ENCODE data around the gene MAD2L2.

The MAD2L2 gene

DNA sequence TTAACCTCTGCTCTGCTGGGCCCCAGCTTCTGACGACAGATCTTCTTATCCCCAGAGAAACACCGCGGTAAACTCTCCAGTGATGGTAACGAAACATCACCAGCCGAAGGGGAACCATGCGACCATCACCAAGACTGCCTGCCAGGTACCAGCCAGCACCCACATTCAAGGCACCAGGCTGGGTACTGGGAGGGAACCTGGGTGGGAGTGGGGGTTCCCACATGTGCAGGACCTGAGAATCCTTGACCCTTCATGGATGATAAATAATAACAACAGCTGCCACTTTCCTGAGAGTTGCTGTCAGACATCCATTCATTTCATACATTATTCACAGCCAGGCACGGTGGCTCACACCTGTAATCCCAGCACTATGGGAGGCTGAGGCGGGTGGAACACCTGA, 31.3 kb upstream of the MAD2L2 start:
- TF ChIP-seq TAF1 (IDR thresholded peaks at IDR 0.05; ENCODE audit: borderline replicate concordance, insufficient read depth, low read length) (no peak), POLR2AphosphoS5 (IDR thresholded peaks at IDR 0.05; ENCODE audit: low read depth, low read length) (no peak), FOXP2 (optimal IDR thresholded peaks at IDR 0.05; ENCODE audit: borderline replicate concordance, extremely low read depth, extremely low read length, insufficient read depth) (no peak), SIN3A (IDR thresholded peaks at IDR 0.05; ENCODE audit: borderline replicate concordance, insufficient read depth, low read length) (no peak)

DNA sequence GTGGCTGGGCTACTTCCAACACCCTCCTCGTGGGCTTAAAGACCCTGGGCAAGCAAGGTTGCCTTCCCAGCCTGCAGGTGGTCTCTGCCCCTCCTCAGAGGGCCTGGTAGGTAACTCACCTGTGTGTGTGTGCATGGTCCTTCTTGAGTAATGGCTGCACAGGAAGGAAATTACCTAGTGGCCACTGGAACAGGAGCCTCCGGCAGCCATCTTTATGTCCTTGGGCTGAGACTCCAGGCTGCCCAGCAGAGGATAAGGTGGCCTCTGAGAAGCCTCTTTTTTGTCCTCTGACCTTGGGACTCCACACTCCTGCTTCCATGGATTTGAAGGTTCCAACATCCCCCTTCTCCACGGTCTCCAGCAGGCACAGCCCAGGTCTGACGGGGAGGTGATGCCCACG, 30.5 kb upstream of the MAD2L2 start:
- TF ChIP-seq FOXP2 (optimal IDR thresholded peaks at IDR 0.05; ENCODE audit: borderline replicate concordance, extremely low read depth, extremely low read length, insufficient read depth) (no peak), TAF1 (IDR thresholded peaks at IDR 0.05; ENCODE audit: borderline replicate concordance, insufficient read depth, low read length) (no peak), SIN3A (IDR thresholded peaks at IDR 0.05; ENCODE audit: borderline replicate concordance, insufficient read depth, low read length) (no peak), POLR2AphosphoS5 (IDR thresholded peaks at IDR 0.05; ENCODE audit: low read depth, low read length) (no peak)
- TF ChIP-seq, protein P1, sequence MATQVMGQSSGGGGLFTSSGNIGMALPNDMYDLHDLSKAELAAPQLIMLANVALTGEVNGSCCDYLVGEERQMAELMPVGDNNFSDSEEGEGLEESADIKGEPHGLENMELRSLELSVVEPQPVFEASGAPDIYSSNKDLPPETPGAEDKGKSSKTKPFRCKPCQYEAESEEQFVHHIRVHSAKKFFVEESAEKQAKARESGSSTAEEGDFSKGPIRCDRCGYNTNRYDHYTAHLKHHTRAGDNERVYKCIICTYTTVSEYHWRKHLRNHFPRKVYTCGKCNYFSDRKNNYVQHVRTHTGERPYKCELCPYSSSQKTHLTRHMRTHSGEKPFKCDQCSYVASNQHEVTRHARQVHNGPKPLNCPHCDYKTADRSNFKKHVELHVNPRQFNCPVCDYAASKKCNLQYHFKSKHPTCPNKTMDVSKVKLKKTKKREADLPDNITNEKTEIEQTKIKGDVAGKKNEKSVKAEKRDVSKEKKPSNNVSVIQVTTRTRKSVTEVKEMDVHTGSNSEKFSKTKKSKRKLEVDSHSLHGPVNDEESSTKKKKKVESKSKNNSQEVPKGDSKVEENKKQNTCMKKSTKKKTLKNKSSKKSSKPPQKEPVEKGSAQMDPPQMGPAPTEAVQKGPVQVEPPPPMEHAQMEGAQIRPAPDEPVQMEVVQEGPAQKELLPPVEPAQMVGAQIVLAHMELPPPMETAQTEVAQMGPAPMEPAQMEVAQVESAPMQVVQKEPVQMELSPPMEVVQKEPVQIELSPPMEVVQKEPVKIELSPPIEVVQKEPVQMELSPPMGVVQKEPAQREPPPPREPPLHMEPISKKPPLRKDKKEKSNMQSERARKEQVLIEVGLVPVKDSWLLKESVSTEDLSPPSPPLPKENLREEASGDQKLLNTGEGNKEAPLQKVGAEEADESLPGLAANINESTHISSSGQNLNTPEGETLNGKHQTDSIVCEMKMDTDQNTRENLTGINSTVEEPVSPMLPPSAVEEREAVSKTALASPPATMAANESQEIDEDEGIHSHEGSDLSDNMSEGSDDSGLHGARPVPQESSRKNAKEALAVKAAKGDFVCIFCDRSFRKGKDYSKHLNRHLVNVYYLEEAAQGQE (IDR thresholded peaks at IDR 0.05; ENCODE audit: insufficient read depth in 1 of 2, low read depth in 2 of 2, low read length in 2 of 2): no peak

DNA sequence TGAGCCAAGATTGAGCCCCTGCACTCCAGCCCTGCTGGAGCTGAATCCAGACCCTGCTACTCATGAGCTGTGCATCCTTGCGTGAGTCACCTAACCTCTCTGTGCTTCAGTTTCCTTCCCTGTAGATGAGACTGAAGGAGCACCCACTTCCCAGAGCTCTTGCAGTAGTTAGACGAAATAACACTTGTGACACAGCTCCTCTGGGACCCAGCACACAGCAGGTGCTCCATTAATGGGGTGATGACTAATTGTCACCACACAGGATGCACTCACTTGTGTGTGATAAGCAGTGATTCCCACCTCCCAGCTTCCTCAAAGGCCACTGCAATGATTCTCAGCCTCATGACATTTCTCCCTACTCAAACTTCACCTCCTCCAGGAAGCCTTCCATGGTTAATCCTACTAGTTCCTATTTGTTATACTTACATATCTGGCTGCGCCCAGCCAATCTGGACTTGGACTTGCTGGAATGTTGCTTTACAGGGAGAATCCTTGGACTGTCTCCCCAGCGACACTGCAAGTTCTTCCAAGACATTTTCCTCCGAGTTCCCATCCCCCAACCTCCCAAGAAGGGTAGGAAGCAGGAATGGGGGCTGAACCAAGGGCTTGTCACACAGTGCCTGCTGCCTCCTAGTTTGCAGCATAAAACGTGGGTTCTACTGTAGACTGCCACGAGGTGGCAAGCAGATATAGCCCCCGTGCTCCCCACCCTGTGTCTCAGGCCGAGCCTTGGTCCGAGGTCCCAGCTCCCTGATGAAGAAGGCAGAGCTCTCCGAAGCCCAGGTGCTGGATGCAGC, 27.8 kb upstream of the MAD2L2 start:
- no peak for TF ChIP-seq TAF1 (IDR thresholded peaks at IDR 0.05; ENCODE audit: borderline replicate concordance, insufficient read depth, low read length)

DNA sequence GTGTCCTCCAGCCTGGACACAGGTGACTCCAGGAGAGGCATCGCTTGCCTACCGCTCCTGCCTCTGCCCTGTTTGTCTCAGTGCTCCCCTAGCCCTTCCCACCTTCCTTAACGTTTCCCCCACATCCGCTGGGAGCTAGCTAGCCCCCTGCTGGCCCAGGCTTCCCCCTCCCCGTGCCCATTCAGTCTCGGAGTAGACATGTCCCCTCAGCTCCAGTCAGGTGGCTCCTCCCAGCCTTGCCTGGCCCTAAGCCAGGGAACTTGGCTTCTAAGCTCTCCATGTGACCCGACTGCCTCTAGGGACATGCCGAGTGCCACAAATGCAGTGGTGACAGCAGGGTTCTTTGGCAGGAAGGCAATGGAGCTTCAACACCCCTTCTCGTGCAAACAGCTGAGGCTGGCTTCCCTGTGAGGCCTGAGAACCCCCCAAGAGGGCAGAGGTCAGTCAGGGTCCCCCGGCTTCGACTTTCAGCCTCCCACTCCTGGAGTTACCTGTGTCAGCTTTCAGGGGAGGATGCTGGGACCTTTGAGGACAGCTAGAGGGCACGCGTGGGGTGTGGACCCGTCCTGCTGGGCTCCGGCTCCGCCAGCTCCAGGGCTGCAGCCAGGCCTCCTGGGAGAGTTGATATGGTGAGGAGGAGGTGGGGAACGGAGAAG, 26.8 kb upstream of the MAD2L2 start:
- TF ChIP-seq FOXP2 (optimal IDR thresholded peaks at IDR 0.05; ENCODE audit: borderline replicate concordance, extremely low read depth, extremely low read length, insufficient read depth) (no peak), TAF1 (IDR thresholded peaks at IDR 0.05; ENCODE audit: borderline replicate concordance, insufficient read depth, low read length) (no peak), SIN3A (IDR thresholded peaks at IDR 0.05; ENCODE audit: borderline replicate concordance, insufficient read depth, low read length) (no peak), POLR2AphosphoS5 (IDR thresholded peaks at IDR 0.05; ENCODE audit: low read depth, low read length) (no peak)
- TF ChIP-seq, protein P1 (IDR thresholded peaks at IDR 0.05; ENCODE audit: insufficient read depth in 1 of 2, low read depth in 2 of 2, low read length in 2 of 2): no peak

DNA sequence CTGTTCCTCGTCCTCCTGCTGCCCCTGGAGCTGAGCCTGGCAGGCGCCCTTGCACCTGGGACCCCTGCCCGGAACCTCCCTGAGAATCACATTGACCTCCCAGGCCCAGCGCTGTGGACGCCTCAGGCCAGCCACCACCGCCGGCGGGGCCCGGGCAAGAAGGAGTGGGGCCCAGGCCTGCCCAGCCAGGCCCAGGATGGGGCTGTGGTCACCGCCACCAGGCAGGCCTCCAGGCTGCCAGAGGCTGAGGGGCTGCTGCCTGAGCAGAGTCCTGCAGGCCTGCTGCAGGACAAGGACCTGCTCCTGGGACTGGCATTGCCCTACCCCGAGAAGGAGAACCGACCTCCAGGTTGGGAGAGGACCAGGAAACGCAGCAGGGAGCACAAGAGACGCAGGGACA, 25.3 kb upstream of the MAD2L2 start:
- TF ChIP-seq SIN3A (IDR thresholded peaks at IDR 0.05; ENCODE audit: borderline replicate concordance, insufficient read depth, low read length): no peak
- TF ChIP-seq TAF1 (IDR thresholded peaks at IDR 0.05; ENCODE audit: borderline replicate concordance, insufficient read depth, low read length): no peak
- TF ChIP-seq FOXP2 (optimal IDR thresholded peaks at IDR 0.05; ENCODE audit: borderline replicate concordance, extremely low read depth, extremely low read length, insufficient read depth): no peak
- no peak for TF ChIP-seq POLR2AphosphoS5 (IDR thresholded peaks at IDR 0.05; ENCODE audit: low read depth, low read length)
- TF ChIP-seq, protein P1 (IDR thresholded peaks at IDR 0.05; ENCODE audit: insufficient read depth in 1 of 2, low read depth in 2 of 2, low read length in 2 of 2): no peak

DNA sequence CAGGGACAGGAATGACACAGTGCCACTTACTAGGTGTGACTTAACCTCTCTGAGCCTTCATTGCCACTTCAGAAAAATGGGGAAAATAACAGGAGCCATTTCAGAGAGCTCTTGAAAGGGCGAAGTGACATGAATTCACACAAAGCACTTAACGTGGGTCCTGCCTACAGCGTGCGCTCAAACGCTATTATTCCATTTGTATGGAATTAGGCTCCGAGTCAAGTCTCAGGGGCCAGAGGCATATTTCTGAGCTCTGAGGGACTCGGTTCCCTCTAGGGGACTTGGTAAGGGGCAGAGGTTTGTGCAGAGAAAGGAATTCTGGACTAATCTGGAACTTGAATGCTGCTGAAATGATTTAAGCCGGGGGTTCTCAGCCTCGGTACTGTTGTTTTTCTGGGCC, 24.6 kb upstream of the MAD2L2 start:
- TF ChIP-seq POLR2AphosphoS5 (IDR thresholded peaks at IDR 0.05; ENCODE audit: low read depth, low read length) (no peak), FOXP2 (optimal IDR thresholded peaks at IDR 0.05; ENCODE audit: borderline replicate concordance, extremely low read depth, extremely low read length, insufficient read depth) (no peak), TAF1 (IDR thresholded peaks at IDR 0.05; ENCODE audit: borderline replicate concordance, insufficient read depth, low read length) (no peak), SIN3A (IDR thresholded peaks at IDR 0.05; ENCODE audit: borderline replicate concordance, insufficient read depth, low read length) (no peak)
- TF ChIP-seq, protein P1 (IDR thresholded peaks at IDR 0.05; ENCODE audit: insufficient read depth in 1 of 2, low read depth in 2 of 2, low read length in 2 of 2): no peak

Data from PFSK-1 (cell line).